OCI-LY7 (cell line): Measurements from ENCODE around the gene NHLH2.

ENCODE experiments used
- CTCF ChIP-seq: fragments of 200-600 bp; sonication (generic); conservative IDR thresholded peaks from 2 replicates; pipeline ENCODE4 v1.5.1; 2014; ENCODE audit warnings: mild to moderate bottlenecking, antibody characterized with exemption, low read length, moderate library complexity, mixed read lengths
- EZH2phosphoT487 ChIP-seq: fragments of 200-600 bp; sonication (generic); IDR thresholded peaks from 2 replicates; pipeline ENCODE4 v1.6.1; 2018; ENCODE audit warnings: low read depth, borderline replicate concordance, mild to moderate bottlenecking, mixed run types, antibody characterized with exemption, low read length, moderate library complexity, mixed read lengths

GRCh38 chr1:115790356-115790755, 50.6 kb downstream of the NHLH2 start:
- TF ChIP-seq CTCF (no peak), EZH2phosphoT487 (no peak)
